Kidney (tissue), 14 donors: ENCODE results near the gene TRIM33. TPM values are rescaled to one million over a fixed set of nuclear protein-coding genes. Genes with fewer than 3 reads are reported as not detected.

Experiments
- DNase-seq, 5 donors: peaks; one replicate each; pipeline ENCODE4 v3.0.0-alpha.2; 2013 to 2020
- FAIRE-seq: peaks from 2 replicates; lab custom pipeline; 2012; peaks lifted over from hg19 to GRCh38; lab: Jason Lieb, UNC
- H3K27ac ChIP-seq, 2 donors: one replicate each; pipeline ENCODE4 v1.7.0; 2013; ENCODE audit warnings: low read depth in 2 of 2, low read length in 2 of 2, inconsistent platforms in 1 of 2
- H3K27me3 ChIP-seq: one replicate; pipeline ENCODE4 v1.7.1; 2013; ENCODE audit warnings: low read length, inconsistent platforms; ENCODE audit not compliant: control insufficient read depth, insufficient read depth
- H3K36me3 ChIP-seq, 3 donors: one replicate each; pipeline versions ENCODE4 v1.7.0 to v1.7.1; 2013; ENCODE audit warnings: low read length in 3 of 3, control low read depth in 1 of 3, inconsistent platforms in 1 of 3; ENCODE audit not compliant: insufficient read depth in 3 of 3, control insufficient read depth in 2 of 3
- H3K4me1 ChIP-seq, 3 donors: one replicate each; pipeline versions ENCODE4 v1.7.0 to v1.7.1; 2013; ENCODE audit warnings: low read length in 3 of 3, inconsistent platforms in 1 of 3, low read depth in 1 of 3; ENCODE audit not compliant: control insufficient read depth in 2 of 3, insufficient read depth in 2 of 3
- H3K4me3 ChIP-seq, 3 donors: one replicate each; pipeline versions ENCODE4 v1.7.0 to v1.8.1; 2013; ENCODE audit warnings: low read length in 3 of 3, control low read depth in 1 of 3, inconsistent platforms in 1 of 3
- H3K9ac ChIP-seq, 3 donors: one replicate each; pipeline versions ENCODE4 v1.7.0 to v1.7.1; 2013; ENCODE audit warnings: low read length in 3 of 3, control low read depth in 1 of 3, inconsistent platforms in 1 of 3
- H3K9me3 ChIP-seq, 3 donors: one replicate each; pipeline versions ENCODE4 v1.7.0 to v1.7.1; 2013; ENCODE audit warnings: low read length in 3 of 3, control low read depth in 1 of 3, inconsistent platforms in 1 of 3; ENCODE audit not compliant: control insufficient read depth in 2 of 3, insufficient read depth in 1 of 3
- CTCF ChIP-seq: IDR thresholded peaks from 3 replicates; pipeline ENCODE4 v1.5.1; 2012; ENCODE audit warnings: mild to moderate bottlenecking, moderate library complexity, borderline replicate concordance; ENCODE audit not compliant: insufficient read depth; ENCODE audit errors: extremely low read depth
- intact Hi-C: fragments of 100-400 bp; cut with DNase I; formaldehyde crosslinking; loops from one replicate; pipeline ENCODE4 v1.11.1; 2022
- polyA plus RNA-seq: library from polyadenylated mRNA; stranded (reverse); fragments of 350-450 nt; fragmentation: Illumina TruSeq; extraction: RNeasy Lipid Tissue Mini Kit (QIAGEN cat#74804); gene quantifications from one replicate; pipeline ENCODE4 v1.2.3, GENCODE V29; 2014; ENCODE audit warnings: low read depth, low replicate concordance; ENCODE audit not compliant: insufficient read depth
- total RNA-seq: library from RNA; stranded (reverse); fragmentation: NEBNext Ultra II Directional; extraction: Animal tissue kit (Norgen Biotek cat#: 25700); gene quantifications from one replicate; pipeline ENCODE4 v1.2.1, GENCODE V29; 2021
- donor health status: control.
- donor health status: control.
- donor health status: control.
- donor health status: control.
- donor health status: control.
- donor health status: DM: yes; HTN: yes; CAD: no.
- donor health status: Normal renal cell carcinoma (clear cell type).

Gene TRIM33
- total and polyA plus RNA-seq, 2 donors from 2014 or later, result 13.3 to 36.2 TPM

GRCh38 chr1:114521396-114522263 lies 10.6 kb upstream of the TRIM33 start:
- FAIRE-seq (no peak), DNase-seq (no peak)
- Histone ChIP-seq H3K9ac (no peak overlapping the region), H3K27me3 (no peaks in the 10 kb centered on the region), H3K4me3 (no peak overlapping the region), H3K4me1 (no peaks in the 10 kb centered on the region), H3K27ac (no peak overlapping the region), H3K9me3 (no peaks in the 10 kb centered on the region), H3K36me3 (no peaks in the 10 kb centered on the region)
- intact Hi-C loops, result no loop called here
- TF ChIP-seq CTCF, result no peak

- no peak overlapping the region for H3K9ac ChIP-seq
- TF ChIP-seq CTCF, result no peak
- no peaks in the 10 kb centered on the region for H3K9me3 ChIP-seq
- H3K27me3 ChIP-seq, result no peaks in the 10 kb centered on the region
- no peak for FAIRE-seq
- DNase-seq, result no peak
- H3K4me3 ChIP-seq, result no peak overlapping the region
- intact Hi-C loops, result no loop called here
- no peaks in the 10 kb centered on the region for H3K36me3 ChIP-seq
- no peaks in the 10 kb centered on the region for H3K4me1 ChIP-seq
- H3K27ac ChIP-seq, result no peak overlapping the region
Measured at GRCh38 chr1:114517348-114517747, 6.3 kb upstream of the TRIM33 start.

GRCh38 chr1:114512595-114513280 lies 1.7 kb upstream of the TRIM33 start:
- Histone ChIP-seq H3K4me1 (peaks cover 0 to 15% (median 9%) of the 10 kb centered on the region in 3 donors), H3K36me3 (no peaks in the 10 kb centered on the region), H3K9me3 (no peaks in the 10 kb centered on the region), H3K27ac (no peak overlapping the region), H3K27me3 (no peaks in the 10 kb centered on the region), H3K4me3 (peak overlapping the region in 1 of 3 donors; percentile 91), H3K9ac (no peak overlapping the region)
- FAIRE-seq (no peak), DNase-seq (peak in 1 of 5 donors; percentile 42)
- intact Hi-C loops, result no loop called here
- TF ChIP-seq CTCF, result no peak
